Measurements from ENCODE around the gene OTUD7B.

OTUD7B gene

GRCh38 chr1:150017206-150017750 lies 6.8 kb upstream of the OTUD7B start:
- Histone ChIP-seq H3K27ac (no peak overlapping the region), H3K4me3 (ENCODE audit: low read depth, low read length) (no peak overlapping the region), H3K4me2 (ENCODE audit: low read length) (no peak overlapping the region), H3K9me3 (ENCODE audit: control insufficient read depth, low read length) (no peaks in the 10 kb centered on the region), H3K79me2 (no peaks in the 10 kb centered on the region), H3K27me3 (ENCODE audit: control insufficient read depth, insufficient read depth, low read length) (no peaks in the 10 kb centered on the region), H3K36me3 (ENCODE audit: control insufficient read depth, insufficient read depth, low read length) (no peaks in the 10 kb centered on the region), H2AFZ (no peak overlapping the region), H3K9ac (no peak overlapping the region), H3K4me1 (no peaks in the 10 kb centered on the region)
- TF ChIP-seq CTCF (IDR thresholded peaks at IDR 0.05): no peak

GRCh38 chr1:150015651-150016131 lies 5.2 kb upstream of the OTUD7B start:
- H3K4me3 ChIP-seq (ENCODE audit: low read depth, low read length): no peak overlapping the region
- H3K36me3 ChIP-seq (ENCODE audit: control insufficient read depth, insufficient read depth, low read length): no peaks in the 10 kb centered on the region
- no peak overlapping the region for H3K4me2 ChIP-seq (ENCODE audit: low read length)
- H3K27ac ChIP-seq: no peak overlapping the region
- no peaks in the 10 kb centered on the region for H3K4me1 ChIP-seq
- TF ChIP-seq CTCF (IDR thresholded peaks at IDR 0.05): no peak
- no peak overlapping the region for H3K9ac ChIP-seq
- H3K9me3 ChIP-seq (ENCODE audit: control insufficient read depth, low read length): no peaks in the 10 kb centered on the region
- H3K79me2 ChIP-seq: no peaks in the 10 kb centered on the region
- no peaks in the 10 kb centered on the region for H3K27me3 ChIP-seq (ENCODE audit: control insufficient read depth, insufficient read depth, low read length)
- H2AFZ ChIP-seq: no peak overlapping the region

- no peaks in the 10 kb centered on the region for H3K79me2 ChIP-seq
- no peaks in the 10 kb centered on the region for H3K27me3 ChIP-seq (ENCODE audit: control insufficient read depth, insufficient read depth, low read length)
- no peak for TF ChIP-seq CTCF (IDR thresholded peaks at IDR 0.05)
- no peak overlapping the region for H3K27ac ChIP-seq
- no peak overlapping the region for H3K4me2 ChIP-seq (ENCODE audit: low read length)
- no peak overlapping the region for H3K4me3 ChIP-seq (ENCODE audit: low read depth, low read length)
- H3K4me1 ChIP-seq: peaks cover 5% of the 10 kb centered on the region
- no peak overlapping the region for H3K9ac ChIP-seq
- H2AFZ ChIP-seq: no peak overlapping the region
- no peaks in the 10 kb centered on the region for H3K9me3 ChIP-seq (ENCODE audit: control insufficient read depth, low read length)
- no peaks in the 10 kb centered on the region for H3K36me3 ChIP-seq (ENCODE audit: control insufficient read depth, insufficient read depth, low read length)
Observed at GRCh38 chr1:150012611-150013010, 2.1 kb upstream of the OTUD7B start.

- peak overlapping the region; percentile 91 for H3K4me2 ChIP-seq (ENCODE audit: low read length)
- H3K9me3 ChIP-seq (ENCODE audit: control insufficient read depth, low read length): no peaks in the 10 kb centered on the region
- peaks cover 10% of the 10 kb centered on the region for H3K79me2 ChIP-seq
- TF ChIP-seq CTCF (IDR thresholded peaks at IDR 0.05): no peak
- H3K4me3 ChIP-seq (ENCODE audit: low read depth, low read length): peak overlapping the region; percentile 92
- H3K9ac ChIP-seq: peak overlapping the region; percentile 53
- peak overlapping the region; percentile 84 for H3K27ac ChIP-seq
- H3K4me1 ChIP-seq: peaks cover 5% of the 10 kb centered on the region
- H3K36me3 ChIP-seq (ENCODE audit: control insufficient read depth, insufficient read depth, low read length): no peaks in the 10 kb centered on the region
- H3K27me3 ChIP-seq (ENCODE audit: control insufficient read depth, insufficient read depth, low read length): no peaks in the 10 kb centered on the region
- H2AFZ ChIP-seq: peak overlapping the region; percentile 96
Observed at GRCh38 chr1:150009604-150010392, 728 bp downstream of the OTUD7B start.
